T1000 (cell line): Measurements from ENCODE around the gene WASHC3.
"Not testable (repeated sequence)": the region's sequence is repeated elsewhere in the genome, so short reads cannot be mapped to it uniquely, and the experiment has no call there.

Experiments used
- DNase-seq: peaks from one replicate; lab custom pipeline; 2025; ENCODE audit warnings: mixed read lengths; lab: John Stamatoyannopoulos, UW

Gene WASHC3

GRCh38 chr12:102061560-102062418 is at the start of gene WASHC3:
Gene WASHC3, minus strand, starts transcription at chr12:102061991. Its CDS starts 29 bp downstream, at chr12:102061962.
- DNase-seq: peak; percentile 80

GRCh38 chr12:102110782-102111181 is 49.0 kb upstream of the WASHC3 start:
- DNase-seq: no peak

GRCh38 chr12:102107970-102108369 is 46.2 kb upstream of the WASHC3 start:
- no peak for DNase-seq

- DNase-seq: no peak
These were observed 45.1 kb upstream of the WASHC3 start for GRCh38 chr12:102106905-102107304.

GRCh38 chr12:102096855-102097254 is 35.1 kb upstream of the WASHC3 start:
- no peak for DNase-seq

- DNase-seq: no peak
These were observed 34.0 kb upstream of the WASHC3 start for GRCh38 chr12:102095677-102096263.

- DNase-seq: no peak
These were observed 31.5 kb upstream of the WASHC3 start for GRCh38 chr12:102093319-102093718.

GRCh38 chr12:102089228-102089835 is 27.5 kb upstream of the WASHC3 start:
- DNase-seq: not testable (repeated sequence)

- DNase-seq: no peak
These were observed 19.1 kb upstream of the WASHC3 start for GRCh38 chr12:102080842-102081241.

GRCh38 chr12:102072092-102072491 is 10.3 kb upstream of the WASHC3 start:
- not testable (repeated sequence) for DNase-seq

- no peak for DNase-seq
These were observed 7.9 kb upstream of the WASHC3 start for GRCh38 chr12:102069707-102070106.

GRCh38 chr12:102067574-102068258 is 5.9 kb upstream of the WASHC3 start:
- DNase-seq: no peak

- no peak for DNase-seq
These were observed 2.7 kb upstream of the WASHC3 start for GRCh38 chr12:102064476-102064875.

GRCh38 chr12:102063069-102063468 is 1.3 kb upstream of the WASHC3 start:
- no peak for DNase-seq

GRCh38 chr12:102062419-102062806 is 622 bp upstream of the WASHC3 start:
- DNase-seq: no peak

- no peak for DNase-seq
These were observed 663 bp downstream of the WASHC3 start for GRCh38 chr12:102061096-102061559.

GRCh38 chr12:102059343-102059742 is 2.4 kb downstream of the WASHC3 start:
- no peak for DNase-seq

- no peak for DNase-seq
These were observed 7.4 kb downstream of the WASHC3 start for GRCh38 chr12:102054345-102054744.

GRCh38 chr12:102053062-102053349 is 8.8 kb downstream of the WASHC3 start:
- no peak for DNase-seq

GRCh38 chr12:102052192-102053061 is 9.4 kb downstream of the WASHC3 start:
- no peak for DNase-seq

GRCh38 chr12:102051431-102051965 is 10.3 kb downstream of the WASHC3 start:
- no peak for DNase-seq
